Thyroid gland (tissue), 4 donors: Measurements from ENCODE around the gene PSMB8.

Experiments
- CTCF ChIP-seq, 6 experiments: fragments of 200-600 bp in 3 of 6; fragments of 450-650 bp in 3 of 6; sonication (generic) in 3 of 6; IDR thresholded peaks; one replicate each; pipeline ENCODE4 v1.5.1; 2016 to 2019; ENCODE audit warnings: antibody characterized with exemption in 6 of 6, mild to moderate bottlenecking in 2 of 6, inconsistent platforms in 1 of 6, moderate library complexity in 1 of 6
- POLR2A ChIP-seq, 2 donors: fragments of 450-650 bp; IDR thresholded peaks; one replicate each; pipeline ENCODE4 v1.6.1; 2017; ENCODE audit warnings: antibody characterized with exemption in 2 of 2, mild to moderate bottlenecking in 2 of 2, moderate library complexity in 1 of 2

- TF ChIP-seq CTCF (IDR thresholded peaks at IDR 0.05) (peak in 5 of 6 experiments; percentile 45 to 90 (median 62)), POLR2A (IDR thresholded peaks at IDR 0.05) (no peak)
Measured at GRCh38 chr6:32885698-32886286, 41.9 kb upstream of the PSMB8 start.
